Kidney epithelial cell (primary cell): ENCODE results near the gene ESX1. TPM values are rescaled to one million over a fixed set of nuclear protein-coding genes. Genes with fewer than 3 reads are reported as not detected.
A peak's percentile ranks its signal among the peaks of the same experiment; 100 is the strongest.
"Not testable (repeated sequence)": the region's sequence is repeated elsewhere in the genome, so short reads cannot be mapped to it uniquely, and the experiment has no call there.

Experiments
- DNase-seq: peaks from one replicate; pipeline ENCODE4 v3.0.0-alpha.2; 2010; ENCODE audit warnings: low read depth
- H3K27me3 ChIP-seq: 2 replicates; pipeline ENCODE4 v1.6.0; 2011; ENCODE audit warnings: low read length; ENCODE audit not compliant: control insufficient read depth, insufficient read depth
- H3K36me3 ChIP-seq: 2 replicates; pipeline ENCODE4 v1.5.1; 2011; ENCODE audit warnings: low read length; ENCODE audit not compliant: control insufficient read depth, insufficient read depth
- H3K4me3 ChIP-seq: 2 replicates; pipeline ENCODE4 v1.5.1; 2011; ENCODE audit warnings: low read depth, mild to moderate bottlenecking, control low read depth, low read length
- total RNA-seq: library from RNA; depleted of rRNA; stranded (reverse); fragments of >200 nt; gene quantifications from 2 replicates; pipeline ENCODE4 v1.2.3, GENCODE V29; 2015
- TF ChIP-seq, protein P1 (sequence below): IDR thresholded peaks from 2 replicates; pipeline ENCODE4 v1.5.1; 2011; ENCODE audit warnings: mild to moderate bottlenecking, moderate library complexity, low read length, control low read depth, inconsistent platforms; ENCODE audit not compliant: insufficient read depth, poor library complexity, severe bottlenecking

Gene ESX1
- total RNA-seq, 1 donor from 2014 or later, result not detected

DNA sequence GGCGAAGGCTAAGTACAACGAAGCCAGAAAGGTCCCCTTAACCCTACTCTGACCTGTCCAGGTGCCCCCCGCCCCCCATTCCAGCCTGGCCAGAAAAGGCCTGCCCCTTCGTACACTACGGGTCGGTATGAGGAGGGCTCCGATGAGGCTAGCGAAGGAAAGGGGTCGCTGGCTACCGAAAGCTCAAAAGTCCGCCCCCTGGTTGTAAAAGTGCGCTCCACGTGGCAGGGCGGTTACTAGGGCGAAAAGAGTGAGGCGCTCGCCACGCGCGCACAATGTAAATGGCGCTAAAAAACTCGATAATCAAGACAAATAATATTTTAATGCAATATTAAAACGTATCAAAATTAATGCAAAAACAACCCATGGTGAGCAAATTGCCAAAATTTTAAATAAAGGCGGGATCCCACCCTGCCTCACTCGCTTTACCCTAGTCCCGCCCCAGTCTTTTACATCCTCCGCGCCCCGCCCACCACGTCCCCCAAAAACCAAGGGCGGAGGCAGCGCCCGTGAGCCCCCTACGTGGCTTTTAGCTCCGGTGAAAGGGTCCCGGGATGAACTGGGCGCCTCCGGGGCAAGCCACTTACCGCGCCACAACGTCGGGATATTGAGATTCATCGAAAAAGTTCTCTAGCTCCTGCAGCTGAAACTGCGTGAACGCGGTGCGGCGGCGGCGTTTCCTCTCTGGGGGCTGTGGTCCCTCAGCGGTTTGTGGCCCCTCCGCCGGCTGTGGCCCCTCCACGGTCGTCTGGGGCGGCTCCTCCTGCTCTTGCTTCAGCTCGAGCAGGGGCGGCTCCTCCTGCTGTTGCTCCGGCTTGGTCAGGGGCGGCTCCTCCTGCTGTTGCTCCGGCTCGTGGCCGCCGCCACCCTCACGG lies 929 bp downstream of the ESX1 start:
- Histone ChIP-seq H3K4me3 (no peak overlapping the region), H3K36me3 (no peaks in the 10 kb centered on the region), H3K27me3 (peaks cover 23% of the 10 kb centered on the region)
- DNase-seq, result no peak
- TF ChIP-seq, protein P1, sequence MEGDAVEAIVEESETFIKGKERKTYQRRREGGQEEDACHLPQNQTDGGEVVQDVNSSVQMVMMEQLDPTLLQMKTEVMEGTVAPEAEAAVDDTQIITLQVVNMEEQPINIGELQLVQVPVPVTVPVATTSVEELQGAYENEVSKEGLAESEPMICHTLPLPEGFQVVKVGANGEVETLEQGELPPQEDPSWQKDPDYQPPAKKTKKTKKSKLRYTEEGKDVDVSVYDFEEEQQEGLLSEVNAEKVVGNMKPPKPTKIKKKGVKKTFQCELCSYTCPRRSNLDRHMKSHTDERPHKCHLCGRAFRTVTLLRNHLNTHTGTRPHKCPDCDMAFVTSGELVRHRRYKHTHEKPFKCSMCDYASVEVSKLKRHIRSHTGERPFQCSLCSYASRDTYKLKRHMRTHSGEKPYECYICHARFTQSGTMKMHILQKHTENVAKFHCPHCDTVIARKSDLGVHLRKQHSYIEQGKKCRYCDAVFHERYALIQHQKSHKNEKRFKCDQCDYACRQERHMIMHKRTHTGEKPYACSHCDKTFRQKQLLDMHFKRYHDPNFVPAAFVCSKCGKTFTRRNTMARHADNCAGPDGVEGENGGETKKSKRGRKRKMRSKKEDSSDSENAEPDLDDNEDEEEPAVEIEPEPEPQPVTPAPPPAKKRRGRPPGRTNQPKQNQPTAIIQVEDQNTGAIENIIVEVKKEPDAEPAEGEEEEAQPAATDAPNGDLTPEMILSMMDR, result peak; percentile 12

DNA sequence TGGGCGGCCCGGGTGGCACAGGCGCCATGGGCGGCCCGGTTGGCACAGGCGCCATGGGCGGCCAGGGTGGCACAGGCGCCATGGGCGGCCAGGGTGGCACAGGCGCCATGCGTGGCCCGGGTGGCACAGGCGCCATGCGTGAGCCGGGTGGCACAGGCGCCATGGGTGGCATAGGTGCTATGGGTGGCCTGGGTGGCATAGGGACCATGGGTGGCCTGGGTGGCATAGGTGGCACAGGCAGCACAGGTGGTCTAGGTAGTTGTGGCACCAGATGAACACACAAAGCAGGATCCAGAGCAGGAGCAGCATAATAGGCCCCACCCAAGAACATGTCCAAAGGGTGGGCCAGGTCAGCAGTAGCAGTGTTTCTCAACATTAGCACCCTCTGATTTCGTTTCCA lies 4.3 kb downstream of the ESX1 start:
- no peak overlapping the region for H3K4me3 ChIP-seq
- H3K36me3 ChIP-seq, result no peaks in the 10 kb centered on the region
- TF ChIP-seq, protein P1, result no peak
- no peak for DNase-seq
- peaks cover 20% of the 10 kb centered on the region for H3K27me3 ChIP-seq

DNA sequence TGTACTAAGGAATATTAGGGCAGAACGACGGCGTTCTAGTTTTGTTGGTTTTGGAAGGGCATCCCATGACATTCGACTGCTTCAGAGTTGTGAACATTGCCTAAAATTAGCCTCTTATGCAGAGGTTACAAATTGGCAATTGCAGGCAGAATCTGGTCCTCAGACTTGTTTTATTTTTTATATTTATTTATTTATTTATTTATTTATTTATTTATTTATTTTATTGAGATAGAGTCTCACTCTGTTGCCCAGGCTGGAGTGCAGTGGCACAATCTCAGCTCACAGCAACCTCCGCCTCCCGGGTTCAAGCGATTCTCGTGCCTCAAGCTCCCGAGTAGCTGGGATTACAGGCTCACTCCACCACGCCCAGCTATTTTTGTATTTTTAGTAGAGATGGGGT lies 24.7 kb downstream of the ESX1 start:
- not testable (repeated sequence) for H3K36me3 ChIP-seq, H3K4me3 ChIP-seq

DNA sequence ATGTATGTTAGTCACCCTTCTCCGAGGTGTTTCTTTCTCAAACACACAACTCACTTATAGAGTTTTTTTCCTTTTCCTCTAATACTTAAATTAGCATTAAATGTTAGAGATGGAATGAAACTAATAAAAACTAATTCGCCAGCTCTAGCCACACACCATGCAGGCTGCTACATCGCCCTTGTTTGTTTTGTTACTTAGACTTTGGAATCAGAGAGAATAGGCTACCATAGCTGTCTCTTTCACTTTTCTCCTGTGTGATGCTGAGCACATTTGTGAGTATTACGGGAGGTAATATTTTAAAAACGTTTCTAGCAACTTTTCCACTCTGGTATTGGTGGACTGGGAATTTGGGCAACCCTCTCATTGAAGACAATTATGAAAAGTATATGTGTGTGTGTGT lies 43.5 kb downstream of the ESX1 start:
- TF ChIP-seq, protein P1, result no peak
- Histone ChIP-seq H3K4me3 (no peak overlapping the region), H3K27me3 (no peaks in the 10 kb centered on the region), H3K36me3 (no peaks in the 10 kb centered on the region)
- no peak for DNase-seq

More for the DNA sequence above, 24.7 kb downstream of the ESX1 start:
- DNase-seq, H3K27me3 ChIP-seq: not testable (repeated sequence)

DNA sequence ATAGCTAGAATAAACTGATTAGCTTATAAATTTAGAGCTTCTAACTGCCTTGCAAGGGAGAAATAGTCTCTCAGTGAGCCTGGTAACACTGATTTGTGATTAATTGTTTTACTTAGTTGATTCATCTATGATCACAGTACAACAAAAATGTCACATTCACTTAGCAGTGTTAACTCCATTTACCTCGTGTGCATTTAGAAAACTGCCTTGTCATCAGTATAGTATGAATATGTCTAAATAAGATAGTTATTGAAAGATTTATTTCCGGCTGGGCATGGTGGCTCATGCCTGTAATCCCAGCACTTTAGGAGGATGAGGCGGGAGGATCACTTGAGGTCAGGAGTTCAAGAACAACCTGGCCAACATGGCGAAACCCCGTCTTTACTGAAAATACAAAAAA lies 49.2 kb downstream of the ESX1 start:
- TF ChIP-seq, protein P1, result no peak
- DNase-seq, result no peak
- H3K4me3 ChIP-seq, result no peak overlapping the region
- no peaks in the 10 kb centered on the region for H3K27me3 ChIP-seq
- H3K36me3 ChIP-seq, result no peaks in the 10 kb centered on the region

Other genes starting within 250 kb of the ESX1 start
- gene H2BW1, start 241.2 kb downstream of the ESX1 start, total RNA-seq, result not detected in 2 replicates
- not detected in 2 replicates for gene H2BW2, start 215.0 kb downstream of the ESX1 start, total RNA-seq
- 8.8 and 9.1 TPM in 2 replicates for gene TMSB15C, start 178.7 kb downstream of the ESX1 start, total RNA-seq
- gene ZCCHC18, start 142.4 kb downstream of the ESX1 start, total RNA-seq, result 1.4 and 1.5 TPM in 2 replicates
- gene SLC25A53, start 97.9 kb downstream of the ESX1 start, total RNA-seq, result 3.4 and 7.7 TPM in 2 replicates
- gene FAM199X, start 88.5 kb downstream of the ESX1 start, total RNA-seq, result 22.8 and 25.1 TPM in 2 replicates